IPS-18a (cell line): ENCODE results near the gene LRRN4.

Experiments
- H3K27ac ChIP-seq: one replicate; pipeline ENCODE4 v1.5.1; 2013; ENCODE audit warnings: low read length
- H3K27me3 ChIP-seq: one replicate; pipeline ENCODE4 v1.6.1; 2013; ENCODE audit warnings: mild to moderate bottlenecking, low read length; ENCODE audit not compliant: control insufficient read depth, insufficient read depth
- H3K36me3 ChIP-seq: one replicate; pipeline ENCODE4 v1.6.1; 2013; ENCODE audit warnings: low read depth, low read length; ENCODE audit not compliant: control insufficient read depth
- H3K4me1 ChIP-seq: one replicate; pipeline ENCODE4 v1.6.1; 2013; ENCODE audit warnings: low read depth, low read length; ENCODE audit not compliant: control insufficient read depth
- H3K4me3 ChIP-seq: one replicate; pipeline ENCODE4 v1.5.1; 2013; ENCODE audit warnings: low read length
- H3K9ac ChIP-seq: one replicate; pipeline ENCODE4 v1.6.1; 2013; ENCODE audit warnings: mild to moderate bottlenecking, low read length, moderate library complexity
- H3K9me3 ChIP-seq: one replicate; pipeline ENCODE4 v1.6.1; 2013; ENCODE audit warnings: low read depth, low read length; ENCODE audit not compliant: control insufficient read depth

Gene LRRN4

GRCh38 chr20:6000871-6001270 lies 53.0 kb downstream of the LRRN4 start:
- Histone ChIP-seq H3K36me3 (peaks cover under 1% of the 10 kb centered on the region), H3K27ac (no peak overlapping the region)

GRCh38 chr20:5999783-6000182 lies 54.1 kb downstream of the LRRN4 start:
- no peak overlapping the region for H3K27ac ChIP-seq
- H3K9ac ChIP-seq, result no peak overlapping the region
- peaks cover 11% of the 10 kb centered on the region for H3K36me3 ChIP-seq
- no peaks in the 10 kb centered on the region for H3K9me3 ChIP-seq
- no peaks in the 10 kb centered on the region for H3K27me3 ChIP-seq
- no peaks in the 10 kb centered on the region for H3K4me1 ChIP-seq
- no peak overlapping the region for H3K4me3 ChIP-seq

More at GRCh38 chr20:6000871-6001270, 53.0 kb downstream of the LRRN4 start:
- Histone ChIP-seq H3K27me3 (no peaks in the 10 kb centered on the region), H3K9me3 (no peaks in the 10 kb centered on the region), H3K4me3 (no peak overlapping the region), H3K4me1 (no peaks in the 10 kb centered on the region), H3K9ac (no peak overlapping the region)

GRCh38 chr20:5996765-5997164 lies 57.1 kb downstream of the LRRN4 start:
- no peaks in the 10 kb centered on the region for H3K27me3 ChIP-seq
- no peaks in the 10 kb centered on the region for H3K9me3 ChIP-seq
- H3K9ac ChIP-seq, result no peak overlapping the region
- no peaks in the 10 kb centered on the region for H3K4me1 ChIP-seq
- no peak overlapping the region for H3K27ac ChIP-seq
- H3K36me3 ChIP-seq, result peaks cover 25% of the 10 kb centered on the region
- no peak overlapping the region for H3K4me3 ChIP-seq

GRCh38 chr20:5991623-5992441 lies 62.0 kb downstream of the LRRN4 start:
- no peaks in the 10 kb centered on the region for H3K27me3 ChIP-seq
- H3K4me1 ChIP-seq, result no peaks in the 10 kb centered on the region
- H3K27ac ChIP-seq, result no peak overlapping the region
- peaks cover 67% of the 10 kb centered on the region for H3K36me3 ChIP-seq
- no peak overlapping the region for H3K9ac ChIP-seq
- H3K4me3 ChIP-seq, result no peak overlapping the region
- H3K9me3 ChIP-seq, result no peaks in the 10 kb centered on the region

DNA sequence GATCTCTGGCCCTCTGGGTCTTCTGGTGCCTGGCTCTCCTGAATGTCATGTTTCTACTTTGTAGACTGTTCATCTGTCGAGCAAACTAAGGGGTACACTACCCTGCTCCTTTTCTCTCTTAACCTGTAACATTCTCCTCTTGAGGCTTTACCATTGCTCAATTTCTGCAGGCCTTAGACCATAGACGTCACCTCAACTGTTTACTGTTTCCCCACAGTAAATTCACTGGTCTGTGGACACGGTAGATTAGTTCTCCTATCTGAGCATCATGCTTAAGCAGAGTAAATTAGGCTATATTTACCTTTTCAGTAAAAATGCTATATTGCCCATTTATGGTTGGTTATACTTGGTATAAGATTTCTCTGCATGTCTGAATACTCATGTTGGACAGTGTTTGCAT lies 62.9 kb downstream of the LRRN4 start:
- Histone ChIP-seq H3K9me3 (no peaks in the 10 kb centered on the region), H3K27me3 (no peaks in the 10 kb centered on the region), H3K36me3 (peaks cover 76% of the 10 kb centered on the region), H3K9ac (no peak overlapping the region), H3K4me1 (no peaks in the 10 kb centered on the region), H3K4me3 (no peak overlapping the region), H3K27ac (no peak overlapping the region)
